Endothelial cell of umbilical vein (primary cell): ENCODE results near the gene SERPINA5. TPM values are rescaled to one million over a fixed set of nuclear protein-coding genes. Genes with fewer than 3 reads are reported as not detected.

Source experiments
- BruUV-seq: library from RNA; stranded (reverse); fragments of 400-500 nt; replicated peaks from 2 replicates; lab custom pipeline; 2021; lab: Mats Ljungman, UMichigan
- CTCF ChIA-PET: fragments of 300-600, 350-600 bp; sonication (Branson Sonifier 250); formaldehyde crosslinking; loops from one replicate; lab custom pipeline; 2021; ENCODE audit warnings: antibody characterized with exemption, inconsistent platforms; lab: Charles Lee
- POLR2A ChIA-PET: fragments of 300-600, 350-600 bp; sonication (Branson Sonifier 250); formaldehyde crosslinking; loops from one replicate; lab custom pipeline; 2021; ENCODE audit warnings: antibody characterized with exemption, inconsistent platforms; lab: Charles Lee
- DNase-seq: peaks from one replicate; pipeline ENCODE4 v3.0.0-alpha.2; 2011; ENCODE audit warnings: low read depth, low spot score
- FAIRE-seq: peaks from 2 replicates; lab custom pipeline; 2011; peaks lifted over from hg19 to GRCh38; lab: Jason Lieb, UNC
- H2AFZ ChIP-seq: 2 replicates; pipeline ENCODE4 v1.6.0; 2012; ENCODE audit warnings: low read depth, low read length, control low read depth, inconsistent platforms
- H3K27ac ChIP-seq: 2 replicates; pipeline ENCODE4 v1.5.1; 2011; ENCODE audit warnings: low read depth, mild to moderate bottlenecking, control low read depth, low read length, moderate library complexity; ENCODE audit not compliant: insufficient read depth
- H3K27me3 ChIP-seq, 2 experiments: 2 replicates each; pipeline versions ENCODE4 v1.6.0 to v1.6.1; 2011; ENCODE audit warnings: low read length in 2 of 2, mixed read lengths in 1 of 2; ENCODE audit not compliant: control insufficient read depth in 2 of 2, insufficient read depth in 2 of 2
- H3K36me3 ChIP-seq, 2 experiments: 2 replicates in 1 of 2; 3 replicates in 1 of 2; pipeline ENCODE4 v1.5.1; 2011; ENCODE audit warnings: low read length in 2 of 2, mild to moderate bottlenecking in 1 of 2, moderate library complexity in 1 of 2; ENCODE audit not compliant: control insufficient read depth in 2 of 2, insufficient read depth in 2 of 2; ENCODE audit errors: extremely low read depth in 1 of 2
- H3K4me1 ChIP-seq: 3 replicates; pipeline ENCODE4 v1.5.1; 2011; ENCODE audit warnings: mild to moderate bottlenecking, low read length; ENCODE audit not compliant: control insufficient read depth, insufficient read depth; ENCODE audit errors: extremely low read depth
- H3K4me2 ChIP-seq: 2 replicates; pipeline ENCODE4 v1.6.1; 2011; ENCODE audit warnings: low read length, control low read depth, mixed read lengths; ENCODE audit not compliant: insufficient read depth
- H3K4me3 ChIP-seq, 3 experiments: fragments of 200-600 bp in 1 of 3; sonication (generic), shearing (Covaris generic) in 1 of 3; replicated peaks in 1 of 3; 2 replicates each; pipeline ENCODE4 v1.5.1; 2011 to 2016; ENCODE audit warnings: control low read depth in 3 of 3, low read length in 3 of 3, mild to moderate bottlenecking in 2 of 3, inconsistent platforms in 1 of 3, low read depth in 1 of 3, moderate library complexity in 1 of 3; ENCODE audit not compliant: insufficient read depth in 1 of 3
- H3K79me2 ChIP-seq: 2 replicates; pipeline ENCODE4 v1.6.0; 2012; ENCODE audit warnings: low read length, inconsistent platforms; ENCODE audit not compliant: control insufficient read depth, insufficient read depth
- H3K9ac ChIP-seq: replicated peaks from 2 replicates; pipeline ENCODE3; 2011; ENCODE audit warnings: low read length, control low read depth; ENCODE audit not compliant: insufficient read depth; ENCODE audit errors: extremely low read depth
- H3K9me1 ChIP-seq: replicated peaks from 3 replicates; pipeline ENCODE4 v1.6.0; 2011; ENCODE audit warnings: mild to moderate bottlenecking, low read length; ENCODE audit not compliant: control insufficient read depth, insufficient read depth; ENCODE audit errors: extremely low read depth
- H3K9me3 ChIP-seq: replicated peaks from 2 replicates; pipeline ENCODE4 v1.5.1; 2012; ENCODE audit warnings: low read length, inconsistent platforms; ENCODE audit not compliant: control insufficient read depth, insufficient read depth
- H4K20me1 ChIP-seq: replicated peaks from 2 replicates; pipeline ENCODE3; 2011; ENCODE audit warnings: mild to moderate bottlenecking, low read length; ENCODE audit not compliant: control insufficient read depth, insufficient read depth; ENCODE audit errors: extremely low read depth
- EZH2 ChIP-seq: IDR thresholded peaks from 2 replicates; pipeline ENCODE4 v1.6.1; 2012; ENCODE audit warnings: borderline replicate concordance, low read depth, mild to moderate bottlenecking, moderate library complexity, low read length, inconsistent platforms; ENCODE audit not compliant: severe bottlenecking
- FOS ChIP-seq: IDR thresholded peaks from 2 replicates; pipeline ENCODE4 v1.6.1; 2011; ENCODE audit warnings: mild to moderate bottlenecking, low read length, moderate library complexity, borderline replicate concordance; ENCODE audit not compliant: insufficient read depth
- GATA2 ChIP-seq: IDR thresholded peaks from 2 replicates; pipeline ENCODE4 v1.7.0; 2011; ENCODE audit warnings: low read depth, mild to moderate bottlenecking, moderate library complexity, mixed read lengths, low read length; ENCODE audit not compliant: insufficient read length, insufficient read depth
- MAX ChIP-seq: IDR thresholded peaks from 2 replicates; pipeline ENCODE4 v1.6.1; 2011; ENCODE audit not compliant: insufficient read depth, insufficient read length
- MYC ChIP-seq: IDR thresholded peaks from one replicate; pipeline ENCODE4 v1.6.1; 2011; ENCODE audit warnings: mild to moderate bottlenecking, low read depth, low read length
- POLR2A ChIP-seq: IDR thresholded peaks from 2 replicates; pipeline ENCODE4 v1.6.1; 2012; ENCODE audit warnings: low read depth, mild to moderate bottlenecking, control low read depth, low read length
- dilution Hi-C: fragments of 300-500 bp; cut with MboI; formaldehyde crosslinking; loops from one replicate; pipeline ENCODE4 v1.15.0; 2019; ENCODE audit warnings: low sequenced_read_pairs; ENCODE audit not compliant: extremely low pct_ligation_motif_present
- intact Hi-C: fragments of 100-400 bp; cut with micrococcal nuclease; formaldehyde crosslinking; loops from one replicate; pipeline ENCODE4 v1.10.0; 2022
- polyA plus RNA-seq, 4 experiments: library from polyadenylated mRNA; depleted of rRNA in 3 of 4; stranded (reverse) in 3 of 4; unstranded in 1 of 4; fragments of >200 nt; gene quantifications; 2 replicates each; pipeline versions ENCODE4 v1.2.1 to v1.2.3, GENCODE V29; 2011 to 2012; ENCODE audit warnings: missing spikeins in 1 of 4
- total RNA-seq: library from RNA; stranded (reverse); gene quantifications from 2 replicates; pipeline ENCODE4 v1.2.3, GENCODE V29; 2021

Gene SERPINA5
- total and polyA plus RNA-seq, 2 donors (not counting 3 experiments of a cell fraction or from before 2014, with no cell fraction given) = 0.12 TPM; not detected in 1

GRCh38 chr14:94573475-94574277 lies 7.5 kb upstream of the SERPINA5 start:
- intact Hi-C loops = no loop called here
- BruUV-seq = no TSS peak
- no peaks in the 10 kb centered on the region for H3K36me3 ChIP-seq
- no peaks in the 10 kb centered on the region for H4K20me1 ChIP-seq
- H3K9me1 ChIP-seq = no peaks in the 10 kb centered on the region
- H3K4me3 ChIP-seq = no peak overlapping the region
- dilution Hi-C loops = no loop called here
- H3K79me2 ChIP-seq = no peaks in the 10 kb centered on the region
- H3K4me1 ChIP-seq = no peaks in the 10 kb centered on the region
- no peak overlapping the region for H3K9ac ChIP-seq
- no peak overlapping the region for H3K4me2 ChIP-seq
- ChIA-PET POLR2A (no interaction called here), CTCF (no interaction called here)
- no peak overlapping the region for H2AFZ ChIP-seq
- H3K27ac ChIP-seq = no peak overlapping the region
- H3K9me3 ChIP-seq = no peaks in the 10 kb centered on the region
- no peak for TF ChIP-seq FOS
- TF ChIP-seq POLR2A = no peak
- TF ChIP-seq EZH2 = no peak
- TF ChIP-seq GATA2 = no peak
- TF ChIP-seq MAX = no peak
- TF ChIP-seq MYC = no peak
- FAIRE-seq = no peak
- no peaks in the 10 kb centered on the region for H3K27me3 ChIP-seq
- no peak for DNase-seq

- no peaks in the 10 kb centered on the region for H3K36me3 ChIP-seq
- H3K9me1 ChIP-seq = no peaks in the 10 kb centered on the region
- POLR2A ChIA-PET = no interaction called here
- no peak overlapping the region for H3K27ac ChIP-seq
- CTCF ChIA-PET = no interaction called here
- FAIRE-seq (no peak), DNase-seq (no peak)
- no peak for TF ChIP-seq GATA2
- H2AFZ ChIP-seq = no peak overlapping the region
- no peaks in the 10 kb centered on the region for H3K4me1 ChIP-seq
- intact Hi-C loops (no loop called here), dilution Hi-C loops (no loop called here)
- no peaks in the 10 kb centered on the region for H3K27me3 ChIP-seq
- BruUV-seq = no TSS peak
- no peak overlapping the region for H3K4me2 ChIP-seq
- H3K9me3 ChIP-seq = no peaks in the 10 kb centered on the region
- no peaks in the 10 kb centered on the region for H3K79me2 ChIP-seq
- no peaks in the 10 kb centered on the region for H4K20me1 ChIP-seq
- no peak overlapping the region for H3K9ac ChIP-seq
- H3K4me3 ChIP-seq = no peak overlapping the region
Observed at GRCh38 chr14:94574336-94574735, 6.9 kb upstream of the SERPINA5 start.
